Cardiac septum (tissue), 1 donor: Measurements from ENCODE around the gene SLC38A4. TPM values are rescaled to one million over a fixed set of nuclear protein-coding genes. Genes with fewer than 3 reads are reported as not detected.

Experiments
- DNase-seq: peaks from one replicate; pipeline ENCODE4 v3.0.0-alpha.2; 2020; ENCODE audit warnings: low spot score
- intact Hi-C: fragments of 100-400 bp; cut with DNase I; formaldehyde crosslinking; loops from one replicate; pipeline ENCODE4 v1.14.0; 2022
- total RNA-seq: library from RNA; stranded (reverse); fragmentation: NEBNext Ultra II Directional; extraction: Animal tissue kit (Norgen Biotek cat#: 25700); gene quantifications from one replicate; pipeline ENCODE4 v1.2.1, GENCODE V29; 2021
- donor health status: DM: no; HTN: no; CAD: no.

Gene SLC38A4
- total RNA-seq, 1 donor from 2014 or later: not detected

DNA sequence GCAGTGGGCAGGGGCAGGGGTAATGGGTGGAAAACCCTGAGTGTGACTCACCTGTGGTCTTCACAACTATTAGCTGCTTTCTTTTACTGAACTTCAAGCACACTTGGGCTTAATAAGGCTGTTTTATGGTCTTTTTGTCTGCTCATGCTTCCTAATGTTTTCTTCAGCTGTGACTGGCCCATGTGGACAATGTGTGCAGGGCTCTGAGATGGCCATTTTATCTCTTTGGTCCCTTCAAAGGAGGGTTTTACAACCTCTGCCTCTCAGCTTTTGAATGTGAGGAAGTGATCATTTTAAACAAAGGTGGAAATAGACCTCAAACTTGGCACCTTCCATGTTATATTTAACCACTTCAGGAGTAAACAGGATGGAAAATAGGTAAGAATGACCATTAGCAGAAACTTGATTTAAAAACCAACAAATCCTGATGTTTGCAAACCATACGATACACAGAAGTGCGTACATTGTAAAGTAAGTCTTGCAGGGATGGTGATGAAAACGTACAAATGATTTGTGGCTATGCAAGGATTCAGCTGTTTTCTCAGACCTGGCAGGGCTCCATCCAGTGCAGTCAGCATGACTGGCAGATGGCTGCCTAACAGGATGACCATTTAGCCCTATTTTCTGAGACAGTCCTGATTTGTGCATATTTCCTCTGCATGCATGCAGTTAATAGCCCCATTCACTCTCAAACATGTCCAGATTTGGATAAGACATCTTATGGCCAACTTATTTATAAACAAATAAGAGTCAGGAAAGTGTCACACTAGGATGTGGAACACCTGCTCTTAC, 103.2 kb downstream of the SLC38A4 start:
- no peak for DNase-seq
- intact Hi-C loops: no loop called here

DNA sequence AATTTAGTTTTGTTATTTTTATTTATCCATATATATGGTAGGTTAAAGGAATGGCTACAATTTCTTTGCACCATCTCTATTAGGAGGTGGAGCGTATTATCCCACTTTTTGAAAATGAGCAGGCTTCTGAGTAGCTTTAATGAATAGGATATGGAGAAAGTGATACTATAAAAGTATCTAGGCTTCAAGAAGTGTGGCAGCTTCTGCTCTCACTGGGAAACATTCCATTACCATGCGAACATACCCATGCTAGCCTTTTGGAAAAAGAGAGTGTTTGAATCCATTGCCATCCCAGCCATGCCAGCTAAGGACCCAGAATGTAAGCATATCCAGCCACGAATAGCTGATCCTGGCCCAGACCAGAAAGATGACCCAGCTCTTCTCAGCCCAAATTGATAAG, 107.3 kb downstream of the SLC38A4 start:
- DNase-seq: no peak
- intact Hi-C loops: no loop called here

- DNase-seq: no peak
- intact Hi-C loops: no loop called here
Measured at GRCh38 chr12:46717868-46718267, 107.9 kb downstream of the SLC38A4 start.

DNA sequence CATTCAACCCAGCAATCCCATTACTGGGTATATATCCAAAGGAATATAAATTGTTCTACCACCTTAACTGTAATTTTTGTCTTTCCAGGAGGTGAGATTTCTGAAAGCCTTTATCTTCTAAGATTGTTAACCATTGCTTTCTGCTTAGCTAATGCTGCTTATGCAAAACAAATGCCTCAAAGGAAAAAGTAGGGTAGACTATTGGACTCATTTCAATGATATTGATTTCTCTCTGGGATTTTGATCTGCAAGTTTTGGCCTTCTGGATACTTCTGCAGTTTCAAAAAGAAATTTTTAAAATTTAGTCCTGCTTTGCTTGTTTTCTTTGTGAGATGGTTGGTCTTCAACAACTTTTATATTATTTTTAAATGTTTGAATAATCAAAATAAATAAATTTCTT, 108.6 kb downstream of the SLC38A4 start:
- no peak for DNase-seq
- intact Hi-C loops: no loop called here
